Measurements from ENCODE around the gene HIRIP3.
"Not testable (repeated sequence)": the region's sequence is repeated elsewhere in the genome, so short reads cannot be mapped to it uniquely, and the experiment has no call there.

Gene HIRIP3

GRCh38 chr16:30016555-30017276 lies 21.3 kb upstream of the HIRIP3 start:
- no peak for DNase-seq (ENCODE audit: low spot score)

GRCh38 chr16:30015450-30015849 lies 20.0 kb upstream of the HIRIP3 start:
- not testable (repeated sequence) for DNase-seq (ENCODE audit: low spot score)

- not testable (repeated sequence) for DNase-seq (ENCODE audit: low spot score)
Observed at GRCh38 chr16:30012598-30012997, 17.2 kb upstream of the HIRIP3 start.

- DNase-seq (ENCODE audit: low spot score), result no peak
Observed at GRCh38 chr16:30011714-30012504, 16.5 kb upstream of the HIRIP3 start.

- no peak for DNase-seq (ENCODE audit: low spot score)
Observed at GRCh38 chr16:30010844-30011713, 15.7 kb upstream of the HIRIP3 start, which contains the start of gene DOC2A. Gene DOC2A (minus strand): TSS chr16:30011027. CDS start chr16:30010222, 805 bp downstream.

GRCh38 chr16:30009990-30010843 lies 14.8 kb upstream of the HIRIP3 start:
- no peak for DNase-seq (ENCODE audit: low spot score)

GRCh38 chr16:30009085-30009862 lies 13.9 kb upstream of the HIRIP3 start:
- no peak for DNase-seq (ENCODE audit: low spot score)

- no peak for DNase-seq (ENCODE audit: low spot score)
Observed at GRCh38 chr16:30007378-30007895, 12.0 kb upstream of the HIRIP3 start.

- DNase-seq (ENCODE audit: low spot score), result no peak
Observed at GRCh38 chr16:30006659-30007377, 11.4 kb upstream of the HIRIP3 start.

GRCh38 chr16:30006095-30006473 lies 10.7 kb upstream of the HIRIP3 start:
- DNase-seq (ENCODE audit: low spot score), result no peak

GRCh38 chr16:30005341-30006094 lies 10.1 kb upstream of the HIRIP3 start:
- DNase-seq (ENCODE audit: low spot score), result peak; percentile 87

- no peak for DNase-seq (ENCODE audit: low spot score)
Observed at GRCh38 chr16:30004811-30005242, 9.4 kb upstream of the HIRIP3 start.

GRCh38 chr16:30004424-30004776 lies 9.0 kb upstream of the HIRIP3 start:
- no peak for DNase-seq (ENCODE audit: low spot score)

- DNase-seq (ENCODE audit: low spot score), result no peak
Observed at GRCh38 chr16:30003670-30004423, 8.4 kb upstream of the HIRIP3 start.

GRCh38 chr16:30002614-30003346 lies 7.4 kb upstream of the HIRIP3 start:
- DNase-seq (ENCODE audit: low spot score), result no peak

GRCh38 chr16:30000735-30001631 lies 5.6 kb upstream of the HIRIP3 start:
- DNase-seq (ENCODE audit: low spot score), result no peak

Measured in hepatic stellate cell (primary cell).